GM21515 (cell line): ENCODE measurements around the gene PALMD.

Experiments used
- ATAC-seq: cut with Tn5 transposase; IDR thresholded peaks from one replicate; pipeline ENCODE4 v1.9.1; 2021; ENCODE audit not compliant: unreplicated experiment

The PALMD gene

DNA sequence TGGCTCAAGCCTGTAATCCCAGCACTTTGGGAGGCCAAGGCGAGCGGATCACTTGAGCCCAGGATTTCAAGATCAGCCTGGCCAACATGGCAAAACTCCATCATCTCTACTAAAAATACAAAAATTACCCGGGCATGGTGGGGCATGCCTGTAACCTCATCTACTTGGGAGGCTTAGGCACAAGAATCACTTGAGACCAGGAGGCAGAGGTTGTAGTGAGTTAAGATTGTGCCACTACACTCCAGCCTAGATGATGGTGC is 12.0 kb downstream of the PALMD start:
- no peak for ATAC-seq

- no peak for ATAC-seq
Measured at GRCh38 chr1:99659755-99660210, 13.9 kb downstream of the PALMD start.

- ATAC-seq: no peak
Measured at GRCh38 chr1:99660496-99660895, 14.6 kb downstream of the PALMD start.

DNA sequence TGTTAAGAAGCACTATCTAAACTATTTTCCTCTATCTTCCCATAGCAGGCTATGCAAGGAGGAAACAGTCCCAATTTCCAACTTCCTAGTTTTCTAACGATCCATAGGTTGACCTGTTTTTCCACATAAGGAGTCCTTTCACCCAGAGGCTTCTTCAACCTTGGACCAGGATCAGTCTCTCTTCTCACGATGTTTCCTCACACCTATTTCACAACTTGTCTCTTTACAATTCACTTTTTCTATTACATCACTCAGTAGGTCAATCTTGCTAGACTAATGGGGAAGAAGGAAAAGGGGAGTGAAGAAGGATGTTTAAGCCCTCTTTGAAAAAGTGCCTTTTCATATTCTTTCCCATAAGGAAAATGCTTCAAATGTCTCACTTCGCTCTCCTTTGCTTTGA is 15.9 kb downstream of the PALMD start:
- ATAC-seq: no peak

- no peak for ATAC-seq
Measured at GRCh38 chr1:99662539-99663080, 16.7 kb downstream of the PALMD start.

DNA sequence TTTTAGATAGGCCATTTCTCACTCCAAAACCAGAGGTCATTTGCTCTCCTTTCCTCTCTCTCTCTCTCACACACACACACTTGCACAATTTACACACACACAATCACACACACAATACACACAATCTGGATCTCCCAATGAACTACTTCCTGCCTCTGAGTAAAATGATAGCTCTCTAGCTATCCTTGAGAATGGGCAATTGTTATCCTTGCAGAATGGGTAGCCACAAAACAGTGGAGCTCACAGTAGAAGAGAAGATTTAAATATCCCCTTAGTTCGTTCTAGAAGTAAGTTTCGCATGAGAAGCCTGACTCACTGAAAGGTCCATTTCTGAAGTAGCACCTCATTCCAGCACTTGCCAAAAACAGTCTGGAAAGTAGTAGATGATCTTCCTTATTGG is 17.6 kb downstream of the PALMD start:
- ATAC-seq: no peak

DNA sequence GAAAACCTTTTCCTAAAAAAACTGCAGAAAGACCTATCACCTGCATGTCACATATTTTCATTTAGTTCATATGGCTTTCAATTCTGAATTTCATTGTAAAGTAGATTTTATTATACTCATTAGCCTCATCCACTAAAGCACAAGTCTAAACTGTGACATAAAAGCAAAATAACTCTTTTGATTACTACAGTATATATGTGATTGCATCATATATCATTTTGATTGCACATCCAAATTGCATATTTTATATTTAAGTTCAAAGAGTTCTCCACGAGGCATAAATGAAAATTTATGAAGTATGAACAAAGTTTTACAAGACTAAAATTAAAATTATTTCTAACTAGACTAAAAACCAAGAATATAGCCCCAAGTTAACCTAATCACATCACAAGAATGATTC is 19.3 kb downstream of the PALMD start:
- no peak for ATAC-seq

GRCh38 chr1:99669376-99669775 is 23.5 kb downstream of the PALMD start:
- ATAC-seq: no peak

DNA sequence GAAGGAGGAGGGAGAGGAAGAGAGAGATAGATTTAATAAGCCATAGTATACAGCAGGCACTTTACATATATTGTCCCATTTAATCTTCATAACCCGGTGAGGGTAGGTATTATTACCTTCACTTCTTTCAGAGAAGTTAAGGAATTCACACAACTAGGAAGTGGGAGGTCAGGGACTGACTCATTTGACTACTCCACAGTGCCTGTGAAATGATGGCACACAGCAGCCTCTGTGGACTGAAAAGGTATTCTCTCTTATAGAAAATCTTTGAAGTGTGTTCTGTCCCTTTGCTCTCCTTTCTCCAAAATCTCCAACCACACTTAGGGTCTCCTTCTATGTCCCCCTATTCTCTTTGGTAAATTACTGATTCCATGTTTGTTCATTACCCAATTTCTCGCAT is 23.9 kb downstream of the PALMD start:
- no peak for ATAC-seq

- no peak for ATAC-seq
Measured at GRCh38 chr1:99670583-99670982, 24.7 kb downstream of the PALMD start.

- ATAC-seq: no peak
Measured at GRCh38 chr1:99672038-99672437, 26.1 kb downstream of the PALMD start.

- no peak for ATAC-seq
Measured at GRCh38 chr1:99672530-99673213, 26.8 kb downstream of the PALMD start.

- no peak for ATAC-seq
Measured at GRCh38 chr1:99673315-99673714, 27.4 kb downstream of the PALMD start.

DNA sequence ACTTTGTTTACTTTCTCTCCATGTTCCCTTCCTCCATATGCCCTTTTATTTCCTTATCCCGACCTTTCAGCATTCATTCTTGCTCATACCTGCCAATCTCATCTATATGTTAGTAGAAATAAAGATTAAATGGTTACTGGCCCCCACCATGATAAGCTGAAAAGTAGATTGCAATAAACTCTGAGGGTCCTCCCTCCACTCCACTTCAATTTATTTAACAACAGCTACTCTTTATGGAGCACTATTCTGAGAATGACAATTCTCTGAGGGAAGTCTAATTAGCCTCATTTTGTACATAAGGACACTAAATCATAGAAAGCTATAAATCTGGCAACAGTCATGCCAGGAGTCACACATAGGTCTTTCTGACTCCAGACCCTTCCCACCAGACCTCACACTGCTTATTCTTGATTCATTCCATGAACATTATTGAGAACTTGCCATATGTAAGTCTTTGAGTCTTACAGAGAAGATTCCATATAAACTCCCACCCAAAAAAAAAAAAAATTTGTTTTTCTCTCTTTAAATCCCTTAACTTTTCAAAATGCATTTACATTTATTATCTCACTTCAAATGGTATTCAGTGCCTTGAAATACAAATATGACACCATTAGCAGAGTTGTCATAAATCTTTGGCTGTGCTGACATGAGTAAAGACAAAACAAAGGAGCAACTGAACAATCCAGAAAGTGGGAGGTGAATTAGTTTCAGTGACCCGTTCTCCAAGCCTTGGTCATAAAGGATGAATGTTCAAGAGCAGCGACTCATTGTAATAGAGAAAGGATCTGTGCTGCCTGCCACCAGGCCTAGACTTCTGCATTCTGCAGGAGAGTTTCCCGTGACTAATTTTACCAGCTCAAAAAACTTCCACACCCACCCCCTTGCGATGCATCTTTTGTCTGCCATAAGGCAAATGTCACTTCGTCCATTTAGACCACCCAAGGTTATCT is 28.5 kb downstream of the PALMD start:
- no peak for ATAC-seq

DNA sequence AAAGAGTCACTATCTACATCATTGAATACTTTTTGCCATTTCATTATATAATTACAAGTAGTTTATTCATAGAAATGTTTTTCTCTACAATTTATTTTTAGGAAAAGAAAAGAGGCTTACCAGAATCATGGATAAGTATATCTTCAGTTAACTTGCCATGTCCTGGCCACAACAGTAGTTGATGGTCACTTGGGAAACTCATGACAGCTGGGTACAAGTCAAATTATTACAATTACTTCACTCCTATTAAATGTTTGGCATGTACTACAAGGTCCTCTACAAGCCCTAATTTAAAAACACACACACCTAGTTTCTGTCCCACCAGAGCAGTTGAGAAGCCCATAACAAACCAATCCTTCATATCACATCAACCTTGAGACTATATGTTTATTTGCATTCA is 29.4 kb downstream of the PALMD start:
- ATAC-seq: no peak

DNA sequence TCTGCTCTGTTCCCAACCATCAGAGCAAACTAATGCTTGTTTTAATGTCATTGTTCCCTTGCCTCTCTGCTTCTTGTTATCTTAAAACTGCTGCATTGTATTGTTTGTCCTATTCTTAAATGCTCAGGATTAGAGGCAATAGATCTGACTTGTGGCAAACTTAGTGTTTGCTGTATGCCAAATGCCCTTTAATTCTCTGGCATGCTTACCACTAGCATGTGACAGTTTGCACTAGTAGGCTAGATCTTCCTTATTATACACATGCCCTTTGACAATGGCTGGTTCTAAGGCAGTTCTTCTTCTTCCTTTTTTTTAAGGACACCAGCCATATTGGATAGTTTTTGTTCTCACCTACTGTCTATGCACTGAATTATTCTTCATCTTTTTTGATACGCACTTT is 30.1 kb downstream of the PALMD start:
- ATAC-seq: no peak

GRCh38 chr1:99676876-99677275 is 31.0 kb downstream of the PALMD start:
- no peak for ATAC-seq

- ATAC-seq: no peak
Measured at GRCh38 chr1:99677416-99677815, 31.5 kb downstream of the PALMD start.

- no peak for ATAC-seq
Measured at GRCh38 chr1:99680270-99680669, 34.4 kb downstream of the PALMD start.

DNA sequence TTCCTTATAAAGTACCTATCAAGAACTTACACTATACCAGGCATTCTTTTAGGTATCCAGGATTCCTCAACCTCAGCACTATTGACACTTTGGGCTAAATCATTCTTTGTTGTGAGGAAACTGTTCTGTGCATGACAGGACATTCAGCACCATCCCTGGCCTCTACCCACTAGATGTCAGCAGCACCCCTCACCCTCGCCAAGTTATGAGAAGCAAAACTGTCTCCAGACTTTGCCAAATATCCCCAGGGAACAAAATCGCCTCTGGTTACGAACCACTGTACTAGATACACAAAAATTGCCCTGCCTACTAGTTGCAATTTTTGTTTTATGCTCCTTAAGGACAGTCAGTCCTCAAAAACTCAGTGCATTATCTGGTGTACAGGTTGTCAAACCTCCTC is 35.7 kb downstream of the PALMD start:
- ATAC-seq: no peak

- no peak for ATAC-seq
Measured at GRCh38 chr1:99682291-99682751, 36.4 kb downstream of the PALMD start.

DNA sequence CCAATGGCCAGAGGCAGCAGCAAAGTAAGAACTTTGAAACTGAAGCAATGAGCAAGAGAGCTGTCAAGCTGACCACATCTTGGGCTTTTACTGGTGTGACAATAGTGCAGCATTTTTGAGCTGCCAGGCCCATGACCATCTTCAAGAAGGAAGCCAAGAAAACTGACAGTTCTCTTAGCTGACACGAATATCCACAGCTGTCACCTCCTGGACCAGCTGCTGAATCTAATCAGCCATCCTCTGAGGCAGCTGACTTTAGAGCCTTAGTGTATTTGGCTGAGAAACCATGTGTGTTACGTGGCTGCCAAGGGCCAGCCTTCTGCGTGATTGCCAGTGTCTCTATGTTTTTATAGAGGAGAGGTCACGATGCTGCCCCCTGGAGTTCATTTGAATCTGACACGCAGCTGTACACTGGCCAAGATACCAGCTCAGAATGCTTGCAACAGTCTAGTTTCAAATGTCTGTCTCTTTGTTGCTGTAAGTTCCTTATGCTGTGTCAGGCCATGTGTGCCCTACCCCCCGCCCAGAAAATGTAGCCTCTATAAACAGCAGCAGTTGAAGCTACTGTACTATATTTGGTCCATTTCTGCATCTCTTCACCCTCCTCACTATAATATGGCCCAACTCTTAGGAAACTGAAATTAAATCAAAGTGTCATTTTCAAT is 39.7 kb downstream of the PALMD start:
- peak; percentile 96 for ATAC-seq
